Measurements from ENCODE around the gene NFKBIA. TPM values are rescaled to one million over a fixed set of nuclear protein-coding genes. Genes with fewer than 3 reads are reported as not detected.

The NFKBIA gene
- total RNA-seq, 1 donor from 2014 or later: 41.0 TPM

DNA sequence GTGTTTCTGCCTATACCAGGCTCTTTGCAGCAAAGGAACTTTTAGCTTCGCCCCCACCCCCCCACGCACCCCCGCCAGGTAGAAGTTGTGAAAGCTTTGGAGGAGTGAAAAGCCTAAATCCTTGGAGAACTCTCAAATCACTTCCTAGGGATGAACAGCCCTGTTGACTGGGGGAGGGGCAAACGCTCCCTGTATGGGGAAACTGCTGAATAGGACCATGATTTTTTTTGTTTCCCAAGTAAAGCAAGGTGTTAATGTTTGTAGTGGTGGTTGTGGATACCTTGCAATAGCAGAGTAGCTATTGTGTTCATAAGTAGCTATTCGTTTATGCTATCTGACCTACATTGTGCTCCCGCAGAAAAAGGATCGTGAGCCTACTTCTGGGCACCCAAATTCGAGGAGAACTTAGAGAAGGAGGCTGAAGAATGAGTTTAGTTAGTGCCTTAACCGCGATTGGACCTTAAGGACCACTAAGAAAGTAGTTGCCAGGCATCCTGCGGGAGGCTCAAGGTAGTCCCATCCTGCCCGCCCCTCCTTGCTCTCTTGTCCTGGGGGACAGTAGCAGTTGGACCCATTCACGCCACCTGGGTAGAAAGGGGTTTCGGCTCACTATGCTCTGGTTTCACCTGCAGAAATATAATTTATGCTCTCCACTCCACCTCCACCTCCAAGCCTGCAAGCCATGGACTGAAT, 901 bp upstream of the NFKBIA start:
- no peaks in the 10 kb centered on the region for H3K9me3 Mint-ChIP-seq (ENCODE audit: low read depth)
- peaks cover 25% of the 10 kb centered on the region for H3K36me3 Mint-ChIP-seq (ENCODE audit: low read depth)
- H3K27ac Mint-ChIP-seq (ENCODE audit: unreplicated experiment): peak overlapping the region; percentile 95
- peaks cover 48% of the 10 kb centered on the region for H3K4me1 Mint-ChIP-seq (ENCODE audit: low read depth)
- peak overlapping the region; percentile 92 for H3K4me3 Mint-ChIP-seq (ENCODE audit: unreplicated experiment)
- no peak for DNase-seq (ENCODE audit: low spot score)
- TF ChIP-seq CTCF (IDR thresholded peaks at IDR 0.05): no peak
- H3K27me3 Mint-ChIP-seq (ENCODE audit: low read depth): no peaks in the 10 kb centered on the region

- peak overlapping the region; percentile 92 for H3K4me3 Mint-ChIP-seq (ENCODE audit: unreplicated experiment)
- H3K36me3 Mint-ChIP-seq (ENCODE audit: low read depth): peaks cover 28% of the 10 kb centered on the region
- DNase-seq (ENCODE audit: low spot score): peak; percentile 97
- TF ChIP-seq CTCF (IDR thresholded peaks at IDR 0.05): no peak
- peak overlapping the region; percentile 95 for H3K27ac Mint-ChIP-seq (ENCODE audit: unreplicated experiment)
- peaks cover 54% of the 10 kb centered on the region for H3K4me1 Mint-ChIP-seq (ENCODE audit: low read depth)
- H3K9me3 Mint-ChIP-seq (ENCODE audit: low read depth): no peaks in the 10 kb centered on the region
- no peaks in the 10 kb centered on the region for H3K27me3 Mint-ChIP-seq (ENCODE audit: low read depth)
These were observed 723 bp downstream of the NFKBIA start for GRCh38 chr14:35403603-35404448.

DNA sequence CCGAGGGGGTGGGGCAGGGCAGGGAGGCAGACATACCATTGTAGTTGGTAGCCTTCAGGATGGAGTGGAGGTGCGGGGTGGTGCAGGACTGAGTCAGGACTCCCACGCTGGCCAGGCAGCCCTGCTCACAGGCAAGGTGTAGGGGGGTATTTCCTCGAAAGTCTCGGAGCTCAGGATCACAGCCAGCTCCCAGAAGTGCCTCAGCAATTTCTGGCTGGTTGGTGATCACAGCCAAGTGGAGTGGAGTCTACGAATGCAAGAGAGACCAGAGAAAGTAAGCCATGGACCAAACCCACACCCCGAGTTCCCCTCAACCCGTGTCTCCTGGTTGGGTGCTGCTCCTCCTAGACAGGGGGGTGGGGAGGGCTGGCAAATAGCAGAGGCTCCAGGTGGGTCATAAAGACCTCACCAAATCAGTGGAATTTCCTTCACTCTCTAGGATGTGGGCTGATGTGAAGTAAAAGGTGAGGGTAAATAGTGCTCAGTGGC, 1.4 kb downstream of the NFKBIA start:
- no peaks in the 10 kb centered on the region for H3K27me3 Mint-ChIP-seq (ENCODE audit: low read depth)
- DNase-seq (ENCODE audit: low spot score): no peak
- peak overlapping the region; percentile 86 for H3K4me3 Mint-ChIP-seq (ENCODE audit: unreplicated experiment)
- H3K36me3 Mint-ChIP-seq (ENCODE audit: low read depth): peaks cover 28% of the 10 kb centered on the region
- TF ChIP-seq CTCF (IDR thresholded peaks at IDR 0.05): no peak
- H3K9me3 Mint-ChIP-seq (ENCODE audit: low read depth): no peaks in the 10 kb centered on the region
- peak overlapping the region; percentile 87 for H3K27ac Mint-ChIP-seq (ENCODE audit: unreplicated experiment)
- H3K4me1 Mint-ChIP-seq (ENCODE audit: low read depth): peaks cover 59% of the 10 kb centered on the region

DNA sequence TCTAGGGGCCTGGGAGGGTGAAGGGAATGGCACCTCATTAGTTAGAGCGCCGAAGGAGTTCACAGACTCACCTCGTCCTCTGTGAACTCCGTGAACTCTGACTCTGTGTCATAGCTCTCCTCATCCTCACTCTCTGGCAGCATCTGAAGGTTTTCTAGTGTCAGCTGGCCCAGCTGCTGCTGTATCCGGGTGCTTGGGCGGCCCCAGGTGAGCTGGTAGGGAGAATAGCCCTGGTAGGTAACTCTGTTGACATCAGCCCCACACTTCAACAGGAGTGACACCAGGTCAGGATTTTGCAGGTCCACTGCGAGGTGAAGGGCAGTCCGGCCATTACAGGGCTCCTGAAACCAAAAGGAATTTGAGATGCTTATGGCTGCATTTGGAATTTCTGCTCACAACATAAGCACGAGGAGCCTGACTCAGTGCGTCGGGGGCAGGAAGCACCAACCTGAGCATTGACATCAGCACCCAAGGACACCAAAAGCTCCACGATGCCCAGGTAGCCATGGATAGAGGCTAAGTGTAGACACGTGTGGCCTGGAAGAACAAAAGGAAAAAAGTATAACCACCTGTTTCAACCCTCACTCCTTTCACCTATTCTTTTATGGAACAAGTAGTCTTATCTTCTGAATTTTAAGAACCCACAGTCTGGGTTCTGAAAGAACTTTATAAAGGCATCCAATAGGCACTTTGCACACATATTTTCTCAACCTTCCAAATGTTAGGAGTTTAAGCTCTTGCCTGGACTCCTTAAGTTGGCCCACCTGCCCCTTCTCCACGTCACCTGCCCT, 2.0 kb downstream of the NFKBIA start:
- Mint-ChIP-seq H3K4me1 (ENCODE audit: low read depth) (peaks cover 64% of the 10 kb centered on the region), H3K4me3 (ENCODE audit: unreplicated experiment) (peak overlapping the region; percentile 86), H3K9me3 (ENCODE audit: low read depth) (no peaks in the 10 kb centered on the region), H3K27me3 (ENCODE audit: low read depth) (no peaks in the 10 kb centered on the region), H3K36me3 (ENCODE audit: low read depth) (peaks cover 28% of the 10 kb centered on the region), H3K27ac (ENCODE audit: unreplicated experiment) (peak overlapping the region; percentile 87)
- TF ChIP-seq CTCF (IDR thresholded peaks at IDR 0.05): no peak
- no peak for DNase-seq (ENCODE audit: low spot score)
